ENCODE data around the gene SYT12.
A peak's percentile ranks its signal among the peaks of the same experiment; 100 is the strongest.

Gene SYT12

GRCh38 chr11:67053896-67054329, 31.0 kb downstream of the SYT12 start (continued):
- TF ChIP-seq ZNF10 (tag by site-specific recombination; IDR thresholded peaks at IDR 0.05) (no peak), IKZF3 (tag by site-specific recombination; IDR thresholded peaks at IDR 0.05) (0 out of 2 replicates have a peak, but pooled peaks have one; percentile 6), SETDB1 (IDR thresholded peaks at IDR 0.05; ENCODE audit: insufficient read length, low read length) (no peak), ZNF157 (tag by site-specific recombination; IDR thresholded peaks at IDR 0.05) (no peak), SP7 (tag by site-specific recombination; IDR thresholded peaks at IDR 0.05) (0 out of 2 replicates have a peak, but pooled peaks have one; percentile 11), ZNF654 (tag by site-specific recombination; IDR thresholded peaks at IDR 0.05; ENCODE audit: low read depth) (peak; percentile 71), ZNF2 (tag by site-specific recombination; IDR thresholded peaks at IDR 0.05) (peak; percentile 37; the same call in 1 of the 2 replicates), ZBTB17 (tag by site-specific recombination; IDR thresholded peaks at IDR 0.05) (peak; percentile 50; the same call in 1 of the 2 replicates), ZNF394 (tag by site-specific recombination; IDR thresholded peaks at IDR 0.05; ENCODE audit: borderline replicate concordance) (no peak), ZNF48 (tag by site-specific recombination; IDR thresholded peaks at IDR 0.05) (no peak), ZNF501 (tag by site-specific recombination; IDR thresholded peaks at IDR 0.05) (no peak), PBX3 (CRISPR knock-in tag; IDR thresholded peaks at IDR 0.05) (no peak), ZNF114 (tag by site-specific recombination; IDR thresholded peaks at IDR 0.05) (no peak), HOXC10 (CRISPR knock-in tag; IDR thresholded peaks at IDR 0.05) (no peak), ZSCAN30 (tag by site-specific recombination; IDR thresholded peaks at IDR 0.05) (peak; percentile 45; the same call in 1 of the 2 replicates), ZNF701 (tag by site-specific recombination; IDR thresholded peaks at IDR 0.05) (no peak), ZFP37 (tag by site-specific recombination; IDR thresholded peaks at IDR 0.05) (no peak), ZNF341 (tag by site-specific recombination; IDR thresholded peaks at IDR 0.05; ENCODE audit: low read depth) (no peak), MYNN (tag by site-specific recombination; IDR thresholded peaks at IDR 0.05; ENCODE audit: borderline replicate concordance) (no peak), ZNF677 (tag by site-specific recombination; IDR thresholded peaks at IDR 0.05) (no peak), ZNF223 (tag by site-specific recombination; IDR thresholded peaks at IDR 0.05) (no peak), YY1 (tag by site-specific recombination; IDR thresholded peaks at IDR 0.05) (no peak), ZFHX2 (tag by site-specific recombination; conservative IDR thresholded peaks at IDR 0.05) (peak; percentile 36), ZBTB48 (tag by site-specific recombination; IDR thresholded peaks at IDR 0.05) (no peak), ZNF302 (tag by site-specific recombination; IDR thresholded peaks at IDR 0.05; ENCODE audit: low read depth) (no peak), KLF10 (tag by site-specific recombination; IDR thresholded peaks at IDR 0.05) (no peak), ZNF26 (tag by site-specific recombination; IDR thresholded peaks at IDR 0.05) (no peak), GLIS1 (tag by site-specific recombination; IDR thresholded peaks at IDR 0.05) (peak; percentile 34; the same call in 1 of the 2 replicates), ZNF24 (tag by site-specific recombination; IDR thresholded peaks at IDR 0.05) (no peak), ZNF221 (tag by site-specific recombination; IDR thresholded peaks at IDR 0.05; ENCODE audit: borderline replicate concordance) (no peak), ZEB2 (tag by site-specific recombination; IDR thresholded peaks at IDR 0.05) (peak; percentile 50; the same call in 1 of the 2 replicates), ZNF416 (tag by site-specific recombination; IDR thresholded peaks at IDR 0.05) (no peak), PRDM10 (tag by site-specific recombination; IDR thresholded peaks at IDR 0.05) (peak; percentile 32; the same call in 1 of the 2 replicates), ZNF121 (tag by site-specific recombination; IDR thresholded peaks at IDR 0.05) (no peak)
